ENCODE measurements around the gene OR9G1. TPM values are rescaled to one million over a fixed set of nuclear protein-coding genes. Genes with fewer than 3 reads are reported as not detected.

Gene OR9G1
- total RNA-seq, 3 donors from 2014 or later, result not detected

GRCh38 chr11:56748597-56748996, 49.7 kb downstream of the OR9G1 start, which contains the start of gene OR9G4:
Gene OR9G4, minus strand, starts transcription at chr11:56748697. Its CDS starts 4,931 bp downstream, at chr11:56743766.
- Histone ChIP-seq H3K4me1 (no peaks in the 10 kb centered on the region), H3K36me3 (no peaks in the 10 kb centered on the region), H3K27ac (no peak within 1 kb of the TSS), H3K4me3 (no peak within 1 kb of the TSS), H3K27me3 (no peaks in the 10 kb centered on the region), H3K9me3 (no peaks in the 10 kb centered on the region)
- no peak for DNase-seq (ENCODE audit: low spot score in 2 of 2)
- intact Hi-C loops (cut with DNase I; ENCODE audit: low total_unique reads), result no loop called here
- TF ChIP-seq POLR2AphosphoS5 (IDR thresholded peaks at IDR 0.05), result no peak
- TF ChIP-seq CTCF (IDR thresholded peaks at IDR 0.05), result no peak
- no peak for TF ChIP-seq POLR2A (IDR thresholded peaks at IDR 0.05)

- intact Hi-C loops (cut with DNase I; ENCODE audit: low total_unique reads), result no loop called here
- no peak for DNase-seq (ENCODE audit: low spot score in 2 of 2)
- no peak for TF ChIP-seq CTCF (IDR thresholded peaks at IDR 0.05)
- no peak for TF ChIP-seq POLR2AphosphoS5 (IDR thresholded peaks at IDR 0.05)
- no peak for TF ChIP-seq POLR2A (IDR thresholded peaks at IDR 0.05)
- H3K4me1 ChIP-seq, result no peaks in the 10 kb centered on the region
- no peak overlapping the region for H3K27ac ChIP-seq
- H3K9me3 ChIP-seq, result no peaks in the 10 kb centered on the region
- no peaks in the 10 kb centered on the region for H3K27me3 ChIP-seq
- H3K4me3 ChIP-seq, result no peak overlapping the region
- H3K36me3 ChIP-seq, result no peaks in the 10 kb centered on the region
Observed at GRCh38 chr11:56750190-56750589, 51.3 kb downstream of the OR9G1 start.

GRCh38 chr11:56751480-56751879, 52.6 kb downstream of the OR9G1 start:
- intact Hi-C loops (cut with DNase I; ENCODE audit: low total_unique reads), result no loop called here
- Histone ChIP-seq H3K27ac (no peak overlapping the region), H3K9me3 (no peaks in the 10 kb centered on the region)

More at GRCh38 chr11:56751480-56751879, 52.6 kb downstream of the OR9G1 start:
- TF ChIP-seq CTCF (IDR thresholded peaks at IDR 0.05) (no peak), POLR2AphosphoS5 (IDR thresholded peaks at IDR 0.05) (no peak), POLR2A (IDR thresholded peaks at IDR 0.05) (no peak)
- Histone ChIP-seq H3K4me3 (no peak overlapping the region), H3K36me3 (no peaks in the 10 kb centered on the region), H3K4me1 (no peaks in the 10 kb centered on the region), H3K27me3 (no peaks in the 10 kb centered on the region)
- DNase-seq (ENCODE audit: low spot score in 2 of 2), result no peak

Other genes starting within 250 kb of the OR9G1 start
- not detected for gene OR5M3, start 225.7 kb upstream of the OR9G1 start, total RNA-seq
- not detected for gene OR5M8, start 207.7 kb upstream of the OR9G1 start, total RNA-seq
- gene OR5M11, start 155.8 kb upstream of the OR9G1 start, total RNA-seq, result not detected
- gene OR5M10, start 121.4 kb upstream of the OR9G1 start, total RNA-seq, result not detected
- not detected for gene OR5M1, start 84.2 kb upstream of the OR9G1 start, total RNA-seq
- not detected for gene OR5AP2, start 56.7 kb upstream of the OR9G1 start, total RNA-seq
- not detected for gene OR5AR1, start 35.4 kb upstream of the OR9G1 start, total RNA-seq
- not detected for gene OR9G4, start 49.6 kb downstream of the OR9G1 start, total RNA-seq